ENCODE measurements around the gene EEF1AKMT4.

EEF1AKMT4 gene

DNA sequence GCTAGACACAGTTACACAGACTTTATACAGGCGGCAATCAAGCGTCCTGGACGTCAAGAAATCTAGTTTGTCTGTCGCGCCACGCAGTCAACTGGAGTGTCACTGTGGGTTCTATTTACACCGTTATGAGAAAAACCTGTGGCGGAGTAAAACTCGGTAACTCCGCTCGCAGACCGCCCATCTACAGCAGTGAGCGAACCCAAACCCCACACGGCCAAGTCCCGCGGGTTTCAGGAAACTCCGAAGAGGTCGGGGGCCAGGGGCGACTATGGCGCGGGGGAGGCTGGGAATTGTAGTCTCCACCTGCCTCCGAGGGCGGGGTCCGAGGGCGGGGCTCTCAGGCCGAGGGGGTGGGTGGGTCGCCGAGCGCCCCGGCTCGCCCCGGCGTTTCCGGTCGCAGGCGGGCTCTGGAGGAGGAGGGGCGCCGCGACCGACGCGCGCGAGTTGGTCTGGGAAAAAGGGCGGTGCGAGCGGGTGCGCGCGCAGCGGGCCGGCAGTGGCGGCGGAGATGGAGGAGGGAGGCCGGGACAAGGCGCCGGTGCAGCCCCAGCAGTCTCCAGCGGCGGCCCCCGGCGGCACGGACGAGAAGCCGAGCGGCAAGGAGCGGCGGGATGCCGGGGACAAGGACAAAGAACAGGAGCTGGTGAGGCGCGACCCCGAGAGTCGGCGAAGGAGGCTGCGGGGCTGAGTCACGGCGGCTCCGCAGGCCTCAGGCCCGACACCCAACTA, 49.5 kb downstream of the EEF1AKMT4 start, which contains the start of gene PSMD2:
TSS of gene PSMD2 (plus strand) at position 483 of the 729 bp plus-strand sequence. CDS start at position 509, 26 bp downstream.
- peak; percentile 88 to 99 (median 93) for DNase-seq (ENCODE audit: low read depth in 2 of 3, low spot score in 2 of 3)

- DNase-seq (ENCODE audit: low read depth in 2 of 3, low spot score in 2 of 3), result no peak
Observed at GRCh38 chr3:184299488-184300377, 50.3 kb downstream of the EEF1AKMT4 start.

DNA sequence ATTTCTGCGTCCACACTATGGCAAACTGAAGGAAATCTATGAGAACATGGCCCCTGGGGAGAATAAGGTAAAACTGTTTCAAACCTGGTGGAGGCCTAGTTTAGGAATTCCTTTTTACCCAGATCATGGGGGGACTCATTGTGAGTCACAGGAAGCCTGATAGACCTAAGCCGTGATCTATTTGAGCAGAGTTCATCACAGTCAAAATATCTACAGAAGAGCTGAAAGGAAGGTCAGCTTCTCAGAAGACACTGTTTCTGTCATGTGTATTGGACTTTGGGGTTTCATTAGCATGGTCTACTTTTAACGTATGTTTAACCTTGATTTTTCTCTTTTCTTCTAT, 50.9 kb downstream of the EEF1AKMT4 start:
- DNase-seq (ENCODE audit: low read depth in 2 of 3, low spot score in 2 of 3), result no peak

GRCh38 chr3:184305577-184305976, 56.1 kb downstream of the EEF1AKMT4 start:
- no peak for DNase-seq (ENCODE audit: low read depth in 2 of 3, low spot score in 2 of 3)

GRCh38 chr3:184306341-184306972, 57.0 kb downstream of the EEF1AKMT4 start:
- no peak for DNase-seq (ENCODE audit: low read depth in 2 of 3, low spot score in 2 of 3)

- DNase-seq (ENCODE audit: low read depth in 2 of 3, low spot score in 2 of 3), result no peak
Observed at GRCh38 chr3:184307915-184308314, 58.4 kb downstream of the EEF1AKMT4 start.

Data from activated CD8-positive, alpha-beta memory T cell treated with anti-CD3 and anti-CD28 coated beads for 48 hours (primary cell).